GM12878 (cell line): ENCODE measurements around the gene CHKA. TPM values are rescaled to one million over a fixed set of nuclear protein-coding genes. Genes with fewer than 3 reads are reported as not detected.
A peak's percentile ranks its signal among the peaks of the same experiment; 100 is the strongest.

Experiments
- ASH2L ChIP-seq: fragments of 300-600, 200-600 bp; sonication (generic); IDR thresholded peaks from 2 replicates; pipeline ENCODE4 v1.6.1; 2017; ENCODE audit warnings: low read depth, mild to moderate bottlenecking, borderline replicate concordance
- CBX5 ChIP-seq: sonication (generic); IDR thresholded peaks from 2 replicates; pipeline ENCODE4 v1.6.1; 2016; ENCODE audit warnings: low read depth, moderate library complexity, mild to moderate bottlenecking, inconsistent platforms
- EP300 ChIP-seq, 2 experiments: fragments of 150-350 bp in 1 of 2; IDR thresholded peaks; 2 replicates each; pipeline ENCODE4 v1.6.1; 2011 to 2012; ENCODE audit warnings: low read depth in 2 of 2, low read length in 2 of 2, borderline replicate concordance in 1 of 2, improper control_type of control experiment in 1 of 2, inconsistent platforms in 1 of 2; ENCODE audit not compliant: control insufficient read depth in 1 of 2
- ESRRA ChIP-seq: IDR thresholded peaks from 2 replicates; pipeline ENCODE4 v1.6.1; 2012; ENCODE audit warnings: mild to moderate bottlenecking, low read length, improper control_type of control experiment
- FOXK2 ChIP-seq: fragments of 450-650 bp; IDR thresholded peaks from 2 replicates; pipeline ENCODE4 v1.6.1; 2017; ENCODE audit warnings: mild to moderate bottlenecking, moderate library complexity
- GATAD2B ChIP-seq: fragments of 450-650 bp; conservative IDR thresholded peaks from 2 replicates; pipeline ENCODE4 v1.6.1; 2017; ENCODE audit warnings: low read depth, mild to moderate bottlenecking, moderate library complexity
- HCFC1 ChIP-seq: fragments of 150-350 bp; IDR thresholded peaks from 2 replicates; pipeline ENCODE4 v1.6.1; 2014; ENCODE audit warnings: low read length
- HDAC2 ChIP-seq: fragments of 200-600 bp; sonication (generic); IDR thresholded peaks from 2 replicates; pipeline ENCODE4 v1.6.1; 2017
- HDGF ChIP-seq: fragments of 450-650 bp; IDR thresholded peaks from 2 replicates; pipeline ENCODE4 v1.6.1; 2016; ENCODE audit warnings: antibody characterized with exemption
- IRF4 ChIP-seq: IDR thresholded peaks from 2 replicates; pipeline ENCODE4 v1.6.1; 2011; ENCODE audit warnings: low read depth, low read length
- JUNB ChIP-seq: IDR thresholded peaks from 2 replicates; pipeline ENCODE4 v1.6.1; 2016; ENCODE audit warnings: antibody characterized with exemption, mild to moderate bottlenecking
- MYC ChIP-seq: IDR thresholded peaks from 2 replicates; pipeline ENCODE4 v1.6.1; 2011; ENCODE audit warnings: mild to moderate bottlenecking, low read length, moderate library complexity, inconsistent platforms; ENCODE audit not compliant: insufficient read depth, insufficient replicate concordance, insufficient read length, severe bottlenecking
- NFXL1 ChIP-seq: fragments of 450-650 bp; IDR thresholded peaks from 2 replicates; pipeline ENCODE4 v1.6.1; 2017; ENCODE audit warnings: antibody characterized with exemption, mild to moderate bottlenecking, borderline replicate concordance
- NR2C2 ChIP-seq: IDR thresholded peaks from 2 replicates; pipeline ENCODE4 v1.6.1; 2011; ENCODE audit warnings: borderline replicate concordance, low read depth; ENCODE audit not compliant: control insufficient read depth, insufficient read length
- NRF1 ChIP-seq: conservative IDR thresholded peaks from 2 replicates; pipeline ENCODE4 v1.6.1; 2011; ENCODE audit warnings: mild to moderate bottlenecking, low read depth, low read length, improper control_type of control experiment
- POLR2AphosphoS2 ChIP-seq: IDR thresholded peaks from 2 replicates; pipeline ENCODE4 v1.6.1; 2011; ENCODE audit warnings: low read depth, mild to moderate bottlenecking, low read length, improper control_type of control experiment, moderate library complexity
- PRDM15 ChIP-seq: fragments of 450-650 bp; formaldehyde crosslinking; IDR thresholded peaks from 2 replicates; pipeline ENCODE4 v1.4.0; 2020; ENCODE audit warnings: mild to moderate bottlenecking, moderate library complexity
- RAD51 ChIP-seq: fragments of 450-650 bp; IDR thresholded peaks from 2 replicates; pipeline ENCODE4 v1.6.1; 2016; ENCODE audit warnings: moderate library complexity, mild to moderate bottlenecking, inconsistent platforms
- RB1 ChIP-seq: fragments of 450-650 bp; formaldehyde crosslinking; IDR thresholded peaks from 2 replicates; pipeline ENCODE4 v1.6.1; 2017; ENCODE audit warnings: mild to moderate bottlenecking, borderline replicate concordance
- RELB ChIP-seq: fragments of 450-650 bp; IDR thresholded peaks from 2 replicates; pipeline ENCODE4 v1.6.1; 2017; ENCODE audit warnings: low read depth, mild to moderate bottlenecking, moderate library complexity
- RFX5 ChIP-seq: IDR thresholded peaks from 2 replicates; pipeline ENCODE4 v1.6.1; 2011; ENCODE audit warnings: low read depth, low read length, improper control_type of control experiment
- SMAD5 ChIP-seq: IDR thresholded peaks from 2 replicates; pipeline ENCODE4 v1.6.1; 2016; ENCODE audit warnings: antibody characterized with exemption, low read depth
- SMC3 ChIP-seq: IDR thresholded peaks from 2 replicates; pipeline ENCODE4 v1.6.1; 2011; ENCODE audit warnings: low read length, improper control_type of control experiment, borderline replicate concordance
- STAT3 ChIP-seq: IDR thresholded peaks from 2 replicates; pipeline ENCODE4 v1.6.1; 2011; ENCODE audit warnings: low read depth, low read length, improper control_type of control experiment
- YY1 ChIP-seq: IDR thresholded peaks from 2 replicates; pipeline ENCODE4 v1.6.1; 2011; ENCODE audit warnings: low read depth, mild to moderate bottlenecking, low read length
- ZNF217 ChIP-seq: fragments of 450-650 bp; IDR thresholded peaks from 2 replicates; pipeline ENCODE4 v1.6.1; 2017; ENCODE audit warnings: antibody characterized with exemption, mild to moderate bottlenecking
- ZNF384 ChIP-seq: IDR thresholded peaks from 2 replicates; pipeline ENCODE4 v1.6.1; 2012; ENCODE audit warnings: low read depth, mild to moderate bottlenecking, low read length, improper control_type of control experiment, borderline replicate concordance
- ZNF622 ChIP-seq: fragments of 450-650 bp; IDR thresholded peaks from 2 replicates; pipeline ENCODE4 v1.6.1; 2017; ENCODE audit warnings: mild to moderate bottlenecking, inconsistent platforms
- polyA plus RNA-seq, 11 experiments: library from polyadenylated mRNA; depleted of rRNA in 4 of 11; unstranded in 6 of 11; stranded (reverse) in 5 of 11; fragments of >200 nt; fragmentation: Nextera tagmentation in 4 of 11; fragmentation: Illumina TruSeq in 1 of 11; extraction: Ambion mirVana in 4 of 11; extraction: Trizol in 1 of 11; gene quantifications; 1 replicate in 1 of 11; 2 replicates in 10 of 11; pipeline versions ENCODE4 v1.2.1 to v1.2.3, GENCODE V29; 2011 to 2016; ENCODE audit warnings: inconsistent platforms in 2 of 11, missing spikeins in 2 of 11, low read depth in 1 of 11
- total RNA-seq, 4 experiments: library from RNA; depleted of rRNA in 3 of 4; stranded (reverse); fragments of >200 nt in 3 of 4; fragmentation: Illumina TruSeq in 1 of 4; extraction: Trizol in 1 of 4; gene quantifications; 2 replicates each; pipeline versions ENCODE4 v1.2.1 to v1.2.3, GENCODE V29; 2013 to 2021

Gene CHKA
- total and polyA plus RNA-seq, 10 of the 15 experiments (the other 5 are each of a cell fraction or from before 2014, with no cell fraction given): 5.2 to 29.2 (median 21.2) TPM

GRCh38 chr11:68040101-68040956 is 80.9 kb downstream of the CHKA start (continued):
- TF ChIP-seq RELB (no peak; the same call in 1 of the 2 replicates), IRF4 (no peak), ESRRA (no peak), PRDM15 (CRISPR knock-in tag) (no peak), ZNF384 (no peak), EP300 (IDR thresholded peaks at IDR 0.05; ENCODE audit: borderline replicate concordance in 1 of 2, control insufficient read depth in 1 of 2, low read depth in 2 of 2, low read length in 2 of 2) (no peak), NRF1 (no peak), RB1 (no peak; the same call in 1 of the 2 replicates), ZNF217 (no peak), MYC (no peak), HDGF (no peak; the same call in 1 of the 2 replicates), FOXK2 (no peak), NFXL1 (0 out of 2 replicates have a peak, but pooled peaks have one; percentile 82), RAD51 (no peak), ASH2L (no peak), RFX5 (no peak), CBX5 (no peak), JUNB (no peak), GATAD2B (peak; percentile 75), SMAD5 (no peak), HDAC2 (no peak), HCFC1 (no peak), SMC3 (no peak), YY1 (peak; percentile 74), ZNF622 (no peak), STAT3 (no peak), POLR2AphosphoS2 (no peak), NR2C2 (no peak)
